GM21825 (cell line): ENCODE measurements around the gene OR5M8.

Experiments used
- ATAC-seq: cut with Tn5 transposase; IDR thresholded peaks from one replicate; pipeline ENCODE4 v1.9.1; 2021; ENCODE audit warnings: mild to moderate bottlenecking, moderate library complexity; ENCODE audit not compliant: unreplicated experiment

Gene OR5M8

DNA sequence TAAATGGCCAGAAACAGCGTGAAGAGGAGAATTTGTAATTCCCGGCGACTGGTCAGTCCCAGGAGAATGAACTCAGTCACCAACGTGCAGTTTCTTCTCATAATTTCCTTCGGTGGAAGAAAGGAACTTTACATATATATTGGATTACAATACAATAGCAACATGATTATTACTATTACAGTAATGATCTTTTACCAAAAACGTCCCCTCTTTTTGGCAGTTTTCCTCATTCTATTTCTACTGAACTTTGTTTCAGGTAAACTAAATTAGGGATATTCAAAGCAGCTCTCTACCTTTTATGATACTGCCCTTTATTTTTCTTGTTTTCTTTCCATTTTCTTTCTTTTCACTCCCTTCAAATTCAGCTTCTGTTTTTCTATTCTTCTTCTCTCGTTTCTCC, at the start of gene OR5M8:
Gene OR5M8 (minus strand): TSS at position 101 of the 400 bp plus-strand sequence. CDS start 0 bp downstream, at position 101.
- ATAC-seq: no peak

DNA sequence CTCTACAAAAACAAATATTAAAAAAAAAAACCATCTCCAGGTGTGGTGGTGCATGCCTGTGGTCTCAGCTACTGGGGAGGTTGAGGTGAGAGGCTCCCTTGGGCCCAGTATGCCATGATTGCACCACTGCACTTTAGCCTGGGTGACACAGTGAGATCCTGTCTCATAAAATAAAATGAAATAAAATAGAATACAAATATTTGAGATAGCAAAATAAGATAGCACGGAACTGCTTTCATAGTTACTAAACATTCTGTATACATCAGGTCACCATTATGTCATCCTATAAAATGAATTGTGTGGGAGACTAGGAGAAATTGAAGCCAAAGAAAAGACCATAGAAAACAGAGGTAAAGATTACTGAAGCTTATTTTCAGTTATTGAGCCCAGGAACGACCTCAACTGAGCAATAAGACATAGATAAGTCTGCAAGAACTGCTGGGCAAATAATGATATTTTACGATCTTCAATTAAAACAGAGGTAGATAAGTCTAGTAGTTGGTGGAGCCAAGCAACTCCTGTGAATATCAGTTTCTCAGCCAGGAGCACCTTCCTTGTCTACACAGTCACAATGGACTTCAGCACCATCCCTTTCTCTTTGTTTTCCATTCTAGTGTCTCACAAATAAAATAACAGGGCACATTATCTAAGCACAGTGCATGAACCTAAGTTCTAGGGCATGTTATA, 42.0 kb upstream of the OR5M8 start:
- no peak for ATAC-seq

DNA sequence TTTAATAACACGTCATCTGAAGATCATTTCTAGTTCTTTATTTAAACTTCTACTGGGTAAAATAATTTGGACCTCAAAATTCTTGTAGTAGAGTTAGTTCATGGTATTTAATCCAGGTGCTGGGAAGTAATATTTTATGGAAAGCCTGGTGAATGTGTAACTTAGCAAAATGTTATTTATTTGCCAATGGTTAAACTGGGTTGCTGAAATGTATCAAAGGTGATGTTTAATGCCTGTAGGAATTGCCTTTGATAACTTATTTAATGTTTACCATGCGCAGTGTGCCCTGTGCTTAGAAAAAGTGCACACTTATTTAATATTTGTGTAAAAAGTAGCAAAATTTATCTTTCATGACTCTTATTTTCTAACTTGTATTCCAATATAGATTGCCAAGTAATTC, 40.7 kb upstream of the OR5M8 start:
- no peak for ATAC-seq

DNA sequence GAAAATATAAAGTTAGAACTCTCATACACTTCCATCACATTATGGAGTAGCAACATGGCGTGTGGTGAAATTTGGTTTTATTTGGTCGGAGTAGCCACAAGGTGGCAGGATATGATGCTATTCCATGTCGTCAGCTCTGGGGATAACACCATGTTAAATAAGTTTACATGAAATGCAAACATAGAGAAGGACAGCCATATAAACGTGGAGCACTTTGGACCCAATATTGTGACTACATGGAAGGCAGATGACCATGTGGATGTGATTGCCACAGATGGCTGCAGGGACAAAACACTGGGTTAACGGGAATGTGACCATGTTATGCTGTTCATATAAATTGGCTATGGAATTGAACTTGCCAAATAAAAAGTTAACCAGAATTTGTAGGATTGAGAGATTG, 30.8 kb upstream of the OR5M8 start:
- ATAC-seq: no peak

DNA sequence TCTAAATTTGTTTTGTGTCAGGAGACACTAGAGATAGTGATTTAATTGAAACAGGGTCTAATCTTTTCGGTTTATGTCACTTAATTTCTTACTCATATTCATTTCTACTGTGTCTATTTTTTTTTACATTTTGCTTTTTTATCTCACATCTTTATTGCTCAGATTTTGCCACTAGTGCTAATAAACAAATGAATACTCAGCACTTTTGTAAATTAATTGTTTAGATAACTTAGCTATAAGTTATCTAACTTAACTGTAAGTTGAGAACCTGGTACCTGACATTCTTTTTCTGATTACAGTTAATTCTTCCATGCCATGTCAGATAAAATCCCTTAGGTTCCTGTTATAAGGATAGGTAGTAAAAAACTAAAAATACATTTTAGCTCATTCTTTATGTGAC, 22.1 kb upstream of the OR5M8 start:
- ATAC-seq: no peak

DNA sequence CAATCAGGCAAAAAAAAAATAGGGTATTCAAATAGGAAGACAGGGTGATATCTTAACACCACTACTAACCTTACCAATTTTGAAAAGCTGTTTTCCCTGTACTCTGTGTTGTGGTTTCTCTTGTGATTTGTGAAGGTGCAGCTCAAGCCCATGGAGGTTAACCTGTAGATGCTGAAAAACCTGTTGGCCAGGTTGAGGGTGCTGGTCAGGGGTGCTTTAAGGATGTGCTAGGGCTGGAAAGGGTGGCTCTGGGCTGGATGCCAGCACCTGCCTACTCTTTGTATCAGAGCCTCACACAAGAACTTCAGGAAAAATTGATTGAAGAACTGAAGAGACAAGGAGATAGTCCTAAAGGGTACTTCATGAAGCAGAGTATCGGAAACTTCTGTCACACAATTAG, 18.3 kb upstream of the OR5M8 start:
- no peak for ATAC-seq

DNA sequence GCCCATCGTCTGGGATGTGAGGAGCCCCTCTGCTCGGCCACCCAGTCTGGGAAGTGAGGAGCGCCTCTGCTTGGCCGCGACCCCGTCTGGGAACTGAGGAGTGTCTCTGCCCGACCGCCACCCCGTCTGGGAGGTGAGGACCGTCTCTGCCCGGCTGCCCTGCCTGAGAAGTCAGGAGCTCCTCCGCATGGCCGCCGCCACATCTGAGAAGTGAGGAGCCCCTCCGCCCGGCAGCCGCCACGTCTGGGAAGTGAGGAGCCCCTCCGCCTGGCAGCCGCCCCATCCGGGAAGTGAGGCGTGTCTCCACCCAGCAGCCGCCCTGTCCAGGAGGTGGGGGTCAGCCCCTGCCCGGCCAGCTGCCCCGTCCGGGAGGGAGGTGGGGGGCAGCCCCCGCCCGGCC, 5.8 kb upstream of the OR5M8 start:
- no peak for ATAC-seq

DNA sequence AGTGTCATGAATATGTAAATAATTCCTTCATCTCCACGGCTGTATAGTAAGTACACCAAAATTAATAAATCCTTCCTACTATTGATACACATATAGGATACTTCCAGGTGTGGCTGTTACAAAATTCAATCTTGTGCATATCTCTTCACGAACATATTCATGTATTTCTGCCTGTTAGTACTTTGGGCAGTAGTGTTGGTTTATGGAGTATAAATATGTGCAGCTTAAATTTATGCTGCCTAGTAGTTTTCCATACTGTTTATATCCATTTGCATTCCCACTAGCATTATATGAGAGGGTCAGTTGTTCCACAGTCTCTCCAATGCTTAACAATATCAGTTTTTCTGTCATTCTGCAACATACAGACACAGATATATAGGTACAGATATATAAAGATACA, 3.9 kb upstream of the OR5M8 start:
- ATAC-seq: no peak

DNA sequence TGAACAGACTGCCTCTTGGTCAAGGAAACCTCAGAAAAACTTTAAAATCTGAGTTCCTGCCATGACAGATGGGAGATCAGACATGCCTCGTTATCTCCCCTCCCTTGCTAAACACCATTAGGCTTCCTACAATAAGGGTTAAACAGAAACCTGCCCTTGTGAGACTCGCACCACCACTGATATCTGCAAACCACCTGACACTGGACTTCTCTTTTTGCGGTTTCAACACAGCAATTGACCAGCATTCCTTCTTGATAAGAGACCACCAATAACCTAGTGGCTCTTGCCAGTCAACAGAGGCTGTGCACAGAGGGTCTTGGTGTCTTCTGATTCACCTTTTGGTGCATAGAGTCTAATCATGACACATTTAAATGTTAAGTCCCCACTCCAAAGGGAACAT, 4.4 kb downstream of the OR5M8 start:
- no peak for ATAC-seq

DNA sequence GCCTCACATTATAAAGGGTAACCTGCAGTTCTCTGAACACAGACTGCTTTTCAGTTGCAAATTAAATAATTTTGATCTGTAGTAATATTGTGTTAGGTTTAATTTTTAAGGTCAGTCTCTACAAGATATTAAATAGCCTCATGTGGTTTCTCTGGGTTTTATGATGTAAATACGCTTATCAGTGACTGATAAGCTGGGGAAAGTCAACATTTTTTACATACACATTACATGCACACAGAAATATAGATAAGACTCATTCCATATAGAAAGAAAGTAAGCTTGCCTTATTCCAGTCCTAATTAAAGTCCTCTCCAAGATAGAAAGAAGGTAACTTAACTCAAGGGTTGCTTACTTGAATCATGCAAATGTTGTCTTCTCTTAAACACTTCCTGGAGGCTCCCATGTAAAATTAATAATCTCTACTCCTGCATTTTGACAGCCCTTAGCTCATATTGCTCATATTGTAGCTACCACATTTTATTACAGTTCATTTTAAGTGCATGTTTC, 16.4 kb downstream of the OR5M8 start:
- ATAC-seq: no peak

DNA sequence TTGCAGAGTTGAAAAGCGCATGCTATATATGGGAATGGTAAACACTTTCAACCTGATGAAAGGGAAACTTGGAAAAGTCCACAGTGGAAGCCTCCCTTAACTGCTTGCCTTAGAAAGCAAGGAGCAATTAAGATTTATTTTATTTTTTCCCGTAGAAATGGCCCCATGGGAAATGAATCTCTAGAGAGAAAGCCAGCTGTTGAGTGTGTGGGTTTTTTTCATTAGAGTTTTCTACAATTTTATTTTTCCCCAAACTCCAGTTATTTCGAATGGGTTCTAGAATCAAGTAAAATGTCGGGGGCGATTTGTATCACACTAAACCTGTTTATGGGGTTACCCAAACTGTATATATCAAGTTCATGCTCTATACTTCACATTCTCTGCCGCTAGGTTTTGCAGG, 17.9 kb downstream of the OR5M8 start, which contains the start of gene OR5M3:
Gene OR5M3 (minus strand): TSS at position 101 of the 400 bp plus-strand sequence. CDS start 2,855 bp downstream, outside the sequence.
- no peak for ATAC-seq

DNA sequence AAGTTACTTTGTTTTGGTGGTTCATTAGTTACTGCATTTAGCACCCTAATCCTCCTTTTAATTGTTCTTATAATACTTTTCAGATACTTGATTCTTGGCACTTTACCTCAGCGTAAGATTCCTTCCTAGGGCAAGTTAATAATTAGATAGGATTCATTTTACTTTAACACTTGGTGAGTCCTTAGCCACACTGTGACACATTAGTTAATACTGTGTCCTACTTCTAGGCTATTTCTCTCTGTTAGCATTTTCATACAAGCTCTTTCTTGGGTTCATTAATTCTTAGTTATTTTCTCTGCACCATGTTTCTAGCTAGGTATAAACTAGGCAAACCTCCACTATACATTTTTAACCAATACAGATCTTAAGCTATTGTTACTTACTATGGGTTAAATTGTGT, 34.1 kb downstream of the OR5M8 start:
- ATAC-seq: no peak

DNA sequence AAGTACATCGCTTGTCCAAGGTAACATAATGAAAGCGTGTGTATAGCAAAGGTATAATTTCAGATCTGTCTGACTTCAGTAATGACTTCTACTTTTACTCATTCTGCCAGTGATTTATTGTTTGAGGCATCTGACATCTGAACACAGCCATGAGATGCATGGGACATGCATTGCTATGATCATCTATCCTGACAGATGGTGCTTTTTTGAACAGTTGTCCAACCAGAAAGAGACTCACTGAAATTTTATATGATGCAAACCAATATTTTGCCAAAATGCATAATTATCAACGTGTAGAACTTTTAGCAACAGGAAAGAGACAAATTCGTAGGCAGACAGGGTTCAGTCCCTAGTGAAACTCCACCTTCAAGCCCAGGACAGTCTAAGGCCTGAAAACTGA, 37.6 kb downstream of the OR5M8 start:
- ATAC-seq: no peak
